Measurements from ENCODE around the gene MAGED4.
"Not testable (repeated sequence)": the region's sequence is repeated elsewhere in the genome, so short reads cannot be mapped to it uniquely, and the experiment has no call there.

Gene MAGED4

DNA sequence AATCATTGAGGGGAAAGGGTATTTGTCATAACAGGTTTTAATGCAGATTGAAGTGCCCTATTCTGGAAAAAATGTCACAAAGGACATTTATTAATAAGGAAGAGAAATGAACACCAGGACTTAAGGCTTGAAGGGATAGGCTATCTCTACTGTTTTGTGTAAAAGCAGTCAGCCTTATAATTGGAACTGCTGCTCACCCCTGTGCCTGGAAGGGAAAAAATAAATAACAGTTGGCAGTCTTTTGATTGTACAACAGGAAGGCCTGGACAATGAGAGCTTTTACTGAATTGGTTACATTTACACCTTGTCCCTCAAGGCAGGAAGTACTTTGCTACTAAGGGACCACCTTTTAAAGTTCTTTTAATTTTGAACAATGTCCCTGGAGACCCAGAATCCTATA lies 17.8 kb upstream of the MAGED4 start:
- ChIA-PET CTCF (no interaction called here), POLR2A (no interaction called here)
- H3K4me3 ChIP-seq (ENCODE audit: control insufficient read depth in 1 of 7, extremely low read depth in 1 of 7, insufficient read depth in 4 of 7, low read depth in 2 of 7, low read length in 6 of 7): no peak overlapping the region
- H3K9me3 ChIP-seq (ENCODE audit: control extremely low read depth in 1 of 5, control insufficient read depth in 4 of 5, insufficient read depth in 2 of 5, low read depth in 1 of 5, low read length in 4 of 5): peaks cover 0 to 4% (median 0%) of the 10 kb centered on the region in 5 experiments
- DNase-seq: no peak
- no peaks in the 10 kb centered on the region for H3K27me3 ChIP-seq (replicated peaks in 2 of 5; ENCODE audit: control insufficient read depth in 4 of 5, insufficient read depth in 5 of 5, low read length in 4 of 5)
- H3K36me3 ChIP-seq (ENCODE audit: control insufficient read depth in 4 of 4, insufficient read depth in 4 of 4, low read length in 3 of 4): no peaks in the 10 kb centered on the region
- peaks cover 0 to 12% (median under 1%) of the 10 kb centered on the region in 4 experiments for H3K4me1 ChIP-seq (ENCODE audit: control extremely low read depth in 1 of 4, control insufficient read depth in 4 of 4, insufficient read depth in 4 of 4, low read length in 3 of 4)
- H3K27ac ChIP-seq (ENCODE audit: insufficient read depth in 1 of 2, low read depth in 1 of 2, low read length in 2 of 2, poor library complexity in 1 of 2, severe bottlenecking in 2 of 2): no peak overlapping the region

DNA sequence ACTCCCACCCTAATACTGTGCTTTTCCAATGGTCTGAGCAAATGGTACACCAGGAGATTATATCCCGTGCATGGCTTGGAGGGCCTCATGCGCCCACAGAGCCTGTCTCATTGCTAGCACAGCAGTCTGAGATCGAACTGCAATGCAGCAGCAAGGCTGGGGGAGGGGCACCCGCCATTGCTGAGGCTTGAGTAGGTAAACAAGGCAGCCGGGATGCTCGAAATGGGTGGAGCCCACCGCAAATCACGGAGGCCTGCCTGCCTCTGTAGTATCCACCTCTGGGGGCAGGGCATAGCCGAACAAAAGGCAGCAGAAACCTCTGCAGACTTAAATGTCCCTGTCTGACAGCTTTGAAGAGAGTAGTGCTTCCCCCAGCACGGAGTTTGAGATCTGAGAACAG lies 13.6 kb upstream of the MAGED4 start:
- WGBS (ENCODE audit: insufficient coverage): 80% methylated on average over 10 of the region's 10 CpGs
- DNase-seq; H3K27ac ChIP-seq (ENCODE audit: insufficient read depth in 1 of 2, low read depth in 1 of 2, low read length in 2 of 2, poor library complexity in 1 of 2, severe bottlenecking in 2 of 2); H3K27me3 ChIP-seq (replicated peaks in 2 of 5; ENCODE audit: control insufficient read depth in 4 of 5, insufficient read depth in 5 of 5, low read length in 4 of 5); H3K36me3 ChIP-seq (ENCODE audit: control insufficient read depth in 4 of 4, insufficient read depth in 4 of 4, low read length in 3 of 4); H3K9me3 ChIP-seq (ENCODE audit: control extremely low read depth in 1 of 5, control insufficient read depth in 4 of 5, insufficient read depth in 2 of 5, low read depth in 1 of 5, low read length in 4 of 5); H3K4me3 ChIP-seq (ENCODE audit: control insufficient read depth in 1 of 7, extremely low read depth in 1 of 7, insufficient read depth in 4 of 7, low read depth in 2 of 7, low read length in 6 of 7); CTCF ChIA-PET; POLR2A ChIA-PET: not testable (repeated sequence)
- peaks cover 0 to 12% (median under 1%) of the 10 kb centered on the region in 4 experiments for H3K4me1 ChIP-seq (ENCODE audit: control extremely low read depth in 1 of 4, control insufficient read depth in 4 of 4, insufficient read depth in 4 of 4, low read length in 3 of 4)

DNA sequence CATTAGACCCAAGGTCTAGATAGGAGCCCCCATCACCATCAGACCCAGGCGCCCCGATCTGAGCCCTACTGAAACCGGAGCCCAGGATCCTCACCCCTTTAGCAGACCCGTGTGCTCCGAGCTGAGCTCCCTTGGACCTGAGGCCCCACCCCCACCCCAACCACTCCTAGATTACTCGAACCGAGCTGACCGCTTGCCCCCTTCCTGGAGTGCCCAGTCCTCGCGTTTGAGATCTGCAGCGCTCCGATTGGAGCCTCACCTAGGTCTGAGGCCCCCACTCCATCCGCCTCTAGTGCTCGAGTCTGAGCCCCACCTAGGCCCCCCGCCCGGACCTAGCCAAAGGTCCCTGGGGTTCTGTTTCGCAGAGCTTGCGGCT lies 378 bp downstream of the MAGED4 start:
- H3K27ac ChIP-seq (ENCODE audit: insufficient read depth in 1 of 2, low read depth in 1 of 2, low read length in 2 of 2, poor library complexity in 1 of 2, severe bottlenecking in 2 of 2); H3K9me3 ChIP-seq (ENCODE audit: control extremely low read depth in 1 of 5, control insufficient read depth in 4 of 5, insufficient read depth in 2 of 5, low read depth in 1 of 5, low read length in 4 of 5); H3K27me3 ChIP-seq (replicated peaks in 2 of 5; ENCODE audit: control insufficient read depth in 4 of 5, insufficient read depth in 5 of 5, low read length in 4 of 5); DNase-seq; H3K4me1 ChIP-seq (ENCODE audit: control extremely low read depth in 1 of 4, control insufficient read depth in 4 of 4, insufficient read depth in 4 of 4, low read length in 3 of 4); H3K36me3 ChIP-seq (ENCODE audit: control insufficient read depth in 4 of 4, insufficient read depth in 4 of 4, low read length in 3 of 4); CTCF ChIA-PET; H3K4me3 ChIP-seq (ENCODE audit: control insufficient read depth in 1 of 7, extremely low read depth in 1 of 7, insufficient read depth in 4 of 7, low read depth in 2 of 7, low read length in 6 of 7); POLR2A ChIA-PET: not testable (repeated sequence)
- no CpG with 5 or more reads among the region's 18 CpGs for WGBS (ENCODE audit: insufficient coverage)

DNA sequence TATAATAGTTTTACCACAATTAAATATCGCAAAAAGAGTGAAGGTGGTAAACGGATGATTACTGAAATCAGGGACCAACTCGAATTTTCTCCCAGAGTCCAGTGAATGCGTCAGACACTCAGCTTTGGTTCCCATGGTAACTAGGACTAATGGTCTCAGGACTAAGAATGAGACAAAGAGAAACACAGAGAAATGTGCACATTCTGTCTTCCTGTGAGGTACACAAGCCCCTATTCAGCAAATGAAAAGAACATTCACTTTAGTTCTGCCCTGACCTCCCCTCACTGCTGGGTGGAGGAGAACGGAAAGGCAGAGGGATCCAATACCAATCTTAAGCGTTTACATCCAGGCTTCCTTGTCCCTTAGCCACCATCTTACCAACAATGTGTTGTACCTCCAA lies 26.7 kb downstream of the MAGED4 start:
- CTCF ChIA-PET; DNase-seq; POLR2A ChIA-PET; H3K27me3 ChIP-seq (replicated peaks in 2 of 5; ENCODE audit: control insufficient read depth in 4 of 5, insufficient read depth in 5 of 5, low read length in 4 of 5); H3K9me3 ChIP-seq (ENCODE audit: control extremely low read depth in 1 of 5, control insufficient read depth in 4 of 5, insufficient read depth in 2 of 5, low read depth in 1 of 5, low read length in 4 of 5); H3K27ac ChIP-seq (ENCODE audit: insufficient read depth in 1 of 2, low read depth in 1 of 2, low read length in 2 of 2, poor library complexity in 1 of 2, severe bottlenecking in 2 of 2); H3K4me1 ChIP-seq (ENCODE audit: control extremely low read depth in 1 of 4, control insufficient read depth in 4 of 4, insufficient read depth in 4 of 4, low read length in 3 of 4); H3K36me3 ChIP-seq (ENCODE audit: control insufficient read depth in 4 of 4, insufficient read depth in 4 of 4, low read length in 3 of 4); H3K4me3 ChIP-seq (ENCODE audit: control insufficient read depth in 1 of 7, extremely low read depth in 1 of 7, insufficient read depth in 4 of 7, low read depth in 2 of 7, low read length in 6 of 7): not testable (repeated sequence)
- no CpG with 5 or more reads among the region's 6 CpGs for WGBS (ENCODE audit: insufficient coverage)

DNA sequence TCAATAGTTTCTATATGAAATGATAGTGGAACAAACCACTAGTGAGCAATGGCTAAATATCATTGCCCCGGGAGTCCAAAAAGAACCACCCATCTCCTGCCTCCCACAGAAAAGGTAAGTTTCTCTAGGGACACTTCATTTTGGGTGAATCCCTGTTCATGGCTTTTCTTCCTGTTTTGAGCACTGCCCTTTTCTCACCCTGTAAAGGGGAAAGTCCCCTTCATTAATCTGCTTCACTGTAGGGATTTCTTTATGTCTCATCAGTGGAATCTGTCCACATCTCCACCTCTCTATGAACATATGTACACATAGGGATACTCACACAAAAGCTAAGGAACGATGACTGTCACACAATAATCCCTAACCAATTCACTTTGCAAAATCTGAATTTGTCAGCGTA lies 28.6 kb downstream of the MAGED4 start:
- no peaks in the 10 kb centered on the region for H3K36me3 ChIP-seq (ENCODE audit: control insufficient read depth in 4 of 4, insufficient read depth in 4 of 4, low read length in 3 of 4)
- H3K4me1 ChIP-seq (ENCODE audit: control extremely low read depth in 1 of 4, control insufficient read depth in 4 of 4, insufficient read depth in 4 of 4, low read length in 3 of 4): no peaks in the 10 kb centered on the region
- no peak overlapping the region for H3K4me3 ChIP-seq (ENCODE audit: control insufficient read depth in 1 of 7, extremely low read depth in 1 of 7, insufficient read depth in 4 of 7, low read depth in 2 of 7, low read length in 6 of 7)
- 81% methylated on average over 3 of the region's 3 CpGs for WGBS (ENCODE audit: insufficient coverage)
- H3K27ac ChIP-seq (ENCODE audit: insufficient read depth in 1 of 2, low read depth in 1 of 2, low read length in 2 of 2, poor library complexity in 1 of 2, severe bottlenecking in 2 of 2): no peak overlapping the region
- DNase-seq: no peak
- CTCF ChIA-PET: no interaction called here
- H3K9me3 ChIP-seq (ENCODE audit: control extremely low read depth in 1 of 5, control insufficient read depth in 4 of 5, insufficient read depth in 2 of 5, low read depth in 1 of 5, low read length in 4 of 5): no peaks in the 10 kb centered on the region
- POLR2A ChIA-PET: no interaction called here
- peaks cover 0 to 5% (median 0%) of the 10 kb centered on the region in 5 experiments for H3K27me3 ChIP-seq (replicated peaks in 2 of 5; ENCODE audit: control insufficient read depth in 4 of 5, insufficient read depth in 5 of 5, low read length in 4 of 5)

DNA sequence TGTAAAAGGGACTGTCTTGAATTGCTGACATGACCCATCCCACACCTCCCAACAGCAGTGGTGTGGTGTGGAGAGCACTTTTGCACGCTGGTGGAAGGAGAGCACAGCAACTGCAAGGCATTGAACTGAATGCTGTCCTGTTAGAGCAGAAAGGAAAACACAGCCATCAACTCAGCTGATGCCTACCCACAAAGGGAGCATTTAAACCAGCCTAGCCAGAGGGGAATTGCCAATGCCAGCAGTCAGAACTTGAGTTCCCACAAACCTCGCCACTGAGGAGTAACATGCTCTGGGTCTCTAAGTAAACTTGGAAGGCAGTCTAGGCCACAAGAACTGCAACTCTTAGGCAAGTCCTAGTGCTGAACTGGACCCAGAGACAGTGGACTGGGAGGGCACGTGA lies 31.9 kb downstream of the MAGED4 start:
- Histone ChIP-seq H3K27me3 (replicated peaks in 2 of 5; ENCODE audit: control insufficient read depth in 4 of 5, insufficient read depth in 5 of 5, low read length in 4 of 5) (peaks cover 0 to 5% (median 0%) of the 10 kb centered on the region in 5 experiments), H3K4me1 (ENCODE audit: control extremely low read depth in 1 of 4, control insufficient read depth in 4 of 4, insufficient read depth in 4 of 4, low read length in 3 of 4) (no peaks in the 10 kb centered on the region), H3K36me3 (ENCODE audit: control insufficient read depth in 4 of 4, insufficient read depth in 4 of 4, low read length in 3 of 4) (no peaks in the 10 kb centered on the region), H3K9me3 (ENCODE audit: control extremely low read depth in 1 of 5, control insufficient read depth in 4 of 5, insufficient read depth in 2 of 5, low read depth in 1 of 5, low read length in 4 of 5) (peaks cover 0 to 6% (median 0%) of the 10 kb centered on the region in 5 experiments), H3K27ac (ENCODE audit: insufficient read depth in 1 of 2, low read depth in 1 of 2, low read length in 2 of 2, poor library complexity in 1 of 2, severe bottlenecking in 2 of 2) (no peak overlapping the region), H3K4me3 (ENCODE audit: control insufficient read depth in 1 of 7, extremely low read depth in 1 of 7, insufficient read depth in 4 of 7, low read depth in 2 of 7, low read length in 6 of 7) (no peak overlapping the region)
- POLR2A ChIA-PET: no interaction called here
- DNase-seq: no peak
- 75% methylated on average over 3 of the region's 3 CpGs for WGBS (ENCODE audit: insufficient coverage)
- CTCF ChIA-PET: interaction anchor here (2.7 kb wide), 1 partner anchor 575 kb away, joined by 11 read pairs; no protein-coding TSS in a partner anchor

DNA sequence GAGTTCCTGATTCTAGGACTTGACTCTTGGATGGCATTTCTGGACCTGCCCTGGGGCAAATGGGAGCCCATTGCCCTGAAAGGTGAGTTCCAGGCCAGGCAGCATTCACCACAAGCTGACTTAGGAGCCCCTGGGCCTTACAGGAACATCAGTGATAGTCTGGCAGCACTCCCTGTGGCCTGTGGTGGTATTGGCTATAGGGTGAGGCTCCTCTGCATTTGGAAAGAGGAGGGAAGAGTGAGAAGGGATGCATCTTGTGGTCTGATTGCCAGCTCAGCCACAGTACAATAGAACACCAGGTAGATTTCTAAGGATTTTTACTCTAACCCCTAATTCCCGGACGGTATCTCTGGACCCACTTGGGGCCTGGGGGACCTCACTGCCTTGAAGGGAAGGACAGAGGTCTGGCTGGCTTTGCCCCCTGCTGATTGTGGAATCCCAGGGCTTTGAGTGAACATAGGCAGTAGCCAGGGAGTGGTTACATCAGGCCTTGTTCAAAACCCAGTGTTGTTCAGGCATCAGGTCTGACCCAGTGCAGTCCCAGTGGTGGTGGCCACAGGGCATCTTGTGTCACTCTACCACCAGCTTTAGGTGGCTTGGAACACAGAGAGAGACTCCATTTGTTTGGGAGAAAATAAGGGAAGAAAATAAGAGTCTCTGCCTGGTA lies 32.9 kb downstream of the MAGED4 start:
- WGBS (ENCODE audit: insufficient coverage): 95% methylated on average over 2 of the region's 2 CpGs
- H3K27me3 ChIP-seq (replicated peaks in 2 of 5; ENCODE audit: control insufficient read depth in 4 of 5, insufficient read depth in 5 of 5, low read length in 4 of 5): peaks cover 0 to 5% (median 0%) of the 10 kb centered on the region in 5 experiments

More for the DNA sequence above, 32.9 kb downstream of the MAGED4 start:
- Histone ChIP-seq H3K27ac (ENCODE audit: insufficient read depth in 1 of 2, low read depth in 1 of 2, low read length in 2 of 2, poor library complexity in 1 of 2, severe bottlenecking in 2 of 2) (no peak overlapping the region), H3K4me1 (ENCODE audit: control extremely low read depth in 1 of 4, control insufficient read depth in 4 of 4, insufficient read depth in 4 of 4, low read length in 3 of 4) (no peaks in the 10 kb centered on the region), H3K4me3 (ENCODE audit: control insufficient read depth in 1 of 7, extremely low read depth in 1 of 7, insufficient read depth in 4 of 7, low read depth in 2 of 7, low read length in 6 of 7) (no peak overlapping the region), H3K9me3 (ENCODE audit: control extremely low read depth in 1 of 5, control insufficient read depth in 4 of 5, insufficient read depth in 2 of 5, low read depth in 1 of 5, low read length in 4 of 5) (peaks cover 0 to 6% (median 0%) of the 10 kb centered on the region in 5 experiments), H3K36me3 (ENCODE audit: control insufficient read depth in 4 of 4, insufficient read depth in 4 of 4, low read length in 3 of 4) (no peaks in the 10 kb centered on the region)
- POLR2A ChIA-PET: no interaction called here
- DNase-seq: peak in 2 of 3 donors; percentile 26 to 30
- CTCF ChIA-PET: interaction anchor here (0.7 to 2.7 kb wide), 2 partner anchors 356 to 576 kb away, joined by 3 to 11 read pairs; no protein-coding TSS in a partner anchor

All from common myeloid progenitor, CD34-positive (primary cell).